Body of pancreas (tissue), 4 donors: ENCODE measurements around the gene CREB3.

Experiments used
- CTCF ChIP-seq, 7 experiments: fragments of 450-650 bp in 4 of 7; fragments of 200-600 bp in 3 of 7; sonication (generic) in 3 of 7; IDR thresholded peaks; one replicate each; pipeline ENCODE4 v1.5.1; 2016 to 2019; ENCODE audit warnings: antibody characterized with exemption in 7 of 7
- POLR2A ChIP-seq, 3 donors: fragments of 450-650 bp; IDR thresholded peaks; one replicate each; pipeline ENCODE4 v1.6.1; 2016; ENCODE audit warnings: antibody characterized with exemption in 3 of 3, mild to moderate bottlenecking in 2 of 3

GRCh38 chr9:35745569-35745968 lies 13.1 kb downstream of the CREB3 start:
- no peak for TF ChIP-seq POLR2A (IDR thresholded peaks at IDR 0.05)
- no peak for TF ChIP-seq CTCF (IDR thresholded peaks at IDR 0.05)
